GM19438 (cell line): ENCODE data around the gene ZFHX2.

Experiments used
- ATAC-seq: cut with Tn5 transposase; IDR thresholded peaks from one replicate; pipeline ENCODE4 v1.9.1; 2021; ENCODE audit warnings: low read depth; ENCODE audit not compliant: unreplicated experiment

Gene ZFHX2

GRCh38 chr14:23561873-23562821, 10.6 kb upstream of the ZFHX2 start:
- no peak for ATAC-seq

DNA sequence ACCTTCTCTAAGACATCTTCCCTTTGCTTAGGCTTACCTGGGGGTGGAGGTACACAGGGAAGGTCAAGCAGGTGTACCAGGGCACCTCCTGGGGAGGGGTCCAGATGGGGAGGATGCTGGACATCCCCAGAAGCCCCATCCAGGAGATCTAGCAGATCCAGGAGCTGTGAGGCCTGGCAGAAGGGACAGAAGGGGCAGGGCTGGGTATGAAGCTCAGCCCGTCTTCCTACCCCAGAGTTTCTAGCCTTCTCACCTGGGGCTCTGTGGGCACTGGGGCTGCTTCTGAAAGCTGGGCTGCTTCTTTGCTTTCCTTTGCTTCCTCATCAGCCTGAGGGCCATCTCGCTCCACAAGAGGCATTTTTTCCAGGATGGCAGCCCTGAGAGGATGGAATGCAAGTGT, 9.7 kb upstream of the ZFHX2 start:
- no peak for ATAC-seq

GRCh38 chr14:23559926-23560520, 8.5 kb upstream of the ZFHX2 start:
- no peak for ATAC-seq

- ATAC-seq: no peak
These were observed 7.7 kb upstream of the ZFHX2 start for GRCh38 chr14:23559010-23559925.

- ATAC-seq: no peak
These were observed 6.9 kb upstream of the ZFHX2 start for GRCh38 chr14:23558346-23559009.

GRCh38 chr14:23557946-23558345, 6.4 kb upstream of the ZFHX2 start:
- ATAC-seq: no peak

DNA sequence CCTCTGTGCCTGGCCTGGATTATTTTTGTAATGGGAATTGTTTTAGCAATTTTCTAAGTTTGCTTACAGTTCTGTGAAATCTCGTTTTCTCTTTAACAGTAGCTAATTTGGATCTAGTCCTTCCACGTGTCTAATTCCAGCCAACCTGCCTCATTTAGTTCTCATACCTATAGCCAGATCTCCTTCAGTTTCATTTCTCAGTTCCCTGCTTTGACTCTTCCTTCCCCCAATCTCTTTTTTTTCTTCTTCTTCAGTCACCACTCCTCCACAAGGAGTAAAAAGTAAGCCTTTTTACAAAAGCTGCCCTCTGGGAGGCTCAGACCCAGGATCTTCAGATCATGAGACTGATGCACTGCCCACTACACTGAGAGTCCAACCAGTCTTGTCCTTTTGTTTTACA, 6.0 kb upstream of the ZFHX2 start:
- ATAC-seq: no peak

DNA sequence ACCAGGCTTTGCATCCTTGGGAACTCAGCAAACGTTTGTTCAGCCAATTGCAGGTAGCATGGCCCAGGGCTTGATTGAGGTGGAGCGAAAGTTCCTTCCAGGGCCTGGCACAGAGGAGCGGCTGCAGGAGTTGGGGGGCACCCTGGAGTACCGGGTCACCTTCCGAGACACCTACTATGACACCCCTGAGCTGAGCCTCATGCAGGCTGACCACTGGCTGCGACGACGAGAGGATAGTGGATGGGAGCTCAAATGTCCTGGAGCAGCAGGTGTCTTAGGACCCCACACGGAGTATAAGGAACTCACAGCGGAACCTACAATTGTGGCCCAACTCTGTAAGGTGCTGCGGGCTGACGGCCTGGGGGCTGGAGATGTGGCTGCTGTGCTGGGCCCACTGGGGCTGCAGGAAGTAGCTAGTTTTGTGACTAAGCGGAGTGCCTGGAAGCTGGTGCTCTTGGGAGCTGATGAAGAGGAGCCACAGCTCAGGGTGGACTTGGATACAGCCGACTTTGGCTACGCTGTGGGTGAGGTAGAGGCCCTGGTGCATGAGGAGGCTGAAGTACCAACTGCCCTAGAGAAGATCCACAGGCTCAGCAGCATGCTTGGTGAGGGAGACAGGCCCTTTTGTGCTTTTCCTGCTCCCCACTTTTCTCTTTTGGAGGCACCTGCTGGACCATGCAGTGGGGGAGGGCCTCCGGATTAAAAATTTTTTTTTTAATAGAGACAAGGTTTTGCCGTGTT, 5.3 kb upstream of the ZFHX2 start:
- ATAC-seq: no peak

- ATAC-seq: peak; percentile 74
These were observed 4.5 kb upstream of the ZFHX2 start, which contains the start of gene THTPA for GRCh38 chr14:23555882-23556699. THTPA (plus strand) TSS chr14:23556271; CDS start chr14:23556758, 487 bp downstream.

GRCh38 chr14:23555533-23555881, 3.9 kb upstream of the ZFHX2 start:
- no peak for ATAC-seq

DNA sequence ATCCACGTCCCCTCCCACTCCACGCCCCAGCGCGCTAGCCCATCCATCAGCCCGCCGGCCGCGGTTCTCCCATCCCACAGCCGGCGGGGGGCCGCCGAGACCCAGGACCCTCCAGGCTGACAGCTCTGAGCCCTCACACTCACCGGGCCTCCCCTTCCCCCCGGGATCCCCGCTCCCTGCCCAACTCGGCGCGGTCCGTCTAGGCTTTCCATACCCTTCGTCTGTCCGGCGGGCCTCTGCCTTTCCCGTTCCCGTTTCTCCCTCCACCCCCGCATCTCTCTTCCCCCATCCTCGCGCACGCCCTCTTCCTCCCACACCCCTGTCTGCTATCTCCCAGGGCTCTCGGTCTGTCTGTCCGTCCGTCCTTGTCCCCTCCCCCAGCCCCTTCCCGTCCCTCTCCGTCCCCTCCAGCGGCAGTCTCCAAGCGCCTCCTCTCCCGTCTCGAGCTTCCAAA, 726 bp downstream of the ZFHX2 start:
- no peak for ATAC-seq

DNA sequence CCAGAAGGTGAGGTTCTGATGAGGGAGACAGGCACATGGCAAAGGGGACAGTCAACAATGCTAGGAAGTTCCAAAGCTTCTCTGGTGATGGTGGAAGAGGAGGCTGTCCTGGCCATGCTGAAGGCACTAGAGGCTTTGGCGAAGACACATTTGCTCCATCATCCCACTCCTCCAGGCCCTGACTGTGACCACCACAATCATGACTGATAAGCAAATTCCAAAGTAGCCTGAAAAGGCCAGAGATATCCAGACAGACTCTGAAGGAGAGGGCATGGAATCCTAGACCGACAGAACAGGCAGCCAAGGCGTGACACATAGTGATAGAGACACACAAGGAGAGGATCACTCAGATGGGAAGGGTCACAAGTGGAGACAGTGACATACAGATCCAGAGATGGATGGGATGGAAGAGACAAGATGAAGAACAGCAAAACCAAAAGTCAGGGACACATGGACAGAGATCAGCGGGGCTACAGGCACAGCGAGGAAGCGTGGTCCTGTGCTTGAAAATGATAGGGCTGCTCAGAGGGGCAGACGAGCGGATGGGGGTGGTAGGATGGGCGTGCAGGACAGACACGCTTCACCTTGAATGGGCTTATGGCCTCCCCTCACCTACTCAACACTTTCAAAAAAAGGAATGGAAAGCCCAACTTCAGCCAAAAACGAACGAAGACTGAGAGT, 1.3 kb downstream of the ZFHX2 start:
- no peak for ATAC-seq

DNA sequence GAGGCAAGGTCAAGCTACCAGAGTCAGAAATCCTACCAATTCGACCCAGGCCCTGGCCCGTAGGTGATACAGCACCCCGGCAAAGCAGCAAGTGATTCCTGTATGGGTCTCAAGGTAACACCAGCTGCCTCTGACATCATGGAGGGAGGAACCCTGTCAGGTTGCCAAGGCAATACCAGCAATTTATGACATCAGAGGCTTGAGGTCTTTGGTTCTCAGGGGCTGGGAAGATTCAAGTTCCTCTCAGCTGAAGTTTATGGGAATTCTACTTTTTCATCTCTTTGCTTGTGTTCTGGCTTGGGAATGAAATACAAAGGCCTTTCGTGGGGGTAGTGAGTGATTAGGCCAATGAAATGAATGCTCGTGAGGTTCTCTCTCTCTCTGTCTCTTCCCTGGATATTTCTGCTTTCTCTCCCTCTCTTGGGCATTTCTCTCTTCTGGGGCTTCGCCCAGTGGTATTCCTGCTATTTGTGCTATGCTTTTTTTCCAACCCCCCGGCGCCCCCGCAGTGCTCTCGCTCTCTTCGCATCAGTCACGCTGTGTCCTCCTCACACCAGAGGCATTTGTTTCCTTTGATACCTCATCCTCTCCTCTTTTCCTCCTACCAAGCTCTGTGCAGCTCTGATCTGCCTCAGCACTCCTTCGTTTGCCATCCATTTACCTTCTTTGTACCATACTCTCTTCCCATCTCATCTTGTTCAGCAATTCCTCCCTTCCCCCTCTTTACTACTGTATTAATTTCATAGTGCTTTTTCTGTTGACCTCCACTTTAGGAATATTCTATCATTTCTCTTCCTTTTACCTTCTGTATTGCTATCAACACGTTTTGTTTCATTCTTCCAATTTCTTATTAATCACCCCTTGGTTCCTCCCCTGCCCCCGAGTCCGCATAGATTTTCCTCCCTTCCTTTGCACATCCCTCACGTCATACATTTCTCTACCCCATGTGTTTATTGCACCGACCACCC, 2.9 kb downstream of the ZFHX2 start:
- no peak for ATAC-seq

GRCh38 chr14:23547924-23548323, 3.6 kb downstream of the ZFHX2 start:
- ATAC-seq: no peak

DNA sequence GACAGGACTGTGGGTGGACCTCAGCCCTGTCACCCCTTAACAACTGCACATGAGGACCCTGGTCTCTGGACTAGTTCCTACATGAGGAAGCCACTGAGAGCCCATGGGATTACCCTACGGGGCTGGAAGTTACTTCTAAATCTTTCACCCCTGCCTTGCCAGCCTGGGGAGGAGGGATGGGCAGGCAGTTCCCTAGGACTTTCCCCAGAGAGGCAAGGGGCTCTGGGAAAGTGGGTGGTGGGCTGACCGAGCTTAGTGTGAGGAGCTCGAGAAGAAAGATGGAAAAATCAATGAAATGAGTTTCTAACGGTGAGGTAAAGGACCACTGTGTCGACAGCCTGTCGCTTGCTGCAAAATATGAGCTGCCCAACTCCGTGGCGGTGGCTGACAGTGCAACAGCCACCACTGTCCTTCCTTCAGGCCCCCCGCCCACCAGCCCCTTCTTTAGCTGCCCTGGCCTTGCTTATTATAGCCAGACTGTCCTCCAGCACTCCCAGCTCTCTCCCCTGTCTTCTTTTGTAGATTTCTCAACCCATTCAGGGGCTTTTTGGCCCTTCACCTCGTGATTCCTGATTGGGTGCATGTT, 5.0 kb downstream of the ZFHX2 start:
- no peak for ATAC-seq

DNA sequence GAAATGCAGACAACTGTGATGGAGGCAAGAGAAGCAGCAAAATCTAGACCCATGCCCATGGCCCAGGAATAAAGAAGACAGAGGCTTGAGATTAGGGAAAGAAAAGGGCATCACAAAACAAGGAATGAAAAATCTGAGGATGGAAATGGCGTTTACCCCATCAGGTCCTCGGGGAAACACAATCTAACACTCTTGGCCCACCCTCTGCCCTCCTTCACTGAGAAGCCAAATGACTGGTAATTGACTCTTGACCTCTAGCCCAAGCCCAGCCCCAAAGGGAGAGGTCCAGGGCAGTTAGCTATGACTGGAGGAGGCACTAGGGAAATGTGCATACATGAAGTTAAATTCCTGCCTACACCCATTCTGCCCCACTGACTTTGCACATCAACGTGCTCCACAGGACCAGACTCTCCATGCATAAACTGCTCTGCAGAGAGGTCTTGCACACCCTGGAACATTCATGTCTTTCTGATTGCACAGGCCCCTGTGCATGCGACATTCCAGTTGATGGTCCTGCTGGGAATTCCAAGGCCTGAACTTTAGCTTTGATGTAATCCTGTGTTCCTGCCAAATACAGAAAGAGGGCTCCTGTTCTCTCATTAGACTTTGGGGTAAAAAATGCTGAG, 5.7 kb downstream of the ZFHX2 start:
- no peak for ATAC-seq
